NCI-H2227 (cell line): ENCODE measurements around the gene TFEB.

ENCODE experiments used
- DNase-seq: peaks from one replicate; lab custom pipeline; 2025; ENCODE audit not compliant: unreplicated experiment; lab: John Stamatoyannopoulos, UW

Gene TFEB

DNA sequence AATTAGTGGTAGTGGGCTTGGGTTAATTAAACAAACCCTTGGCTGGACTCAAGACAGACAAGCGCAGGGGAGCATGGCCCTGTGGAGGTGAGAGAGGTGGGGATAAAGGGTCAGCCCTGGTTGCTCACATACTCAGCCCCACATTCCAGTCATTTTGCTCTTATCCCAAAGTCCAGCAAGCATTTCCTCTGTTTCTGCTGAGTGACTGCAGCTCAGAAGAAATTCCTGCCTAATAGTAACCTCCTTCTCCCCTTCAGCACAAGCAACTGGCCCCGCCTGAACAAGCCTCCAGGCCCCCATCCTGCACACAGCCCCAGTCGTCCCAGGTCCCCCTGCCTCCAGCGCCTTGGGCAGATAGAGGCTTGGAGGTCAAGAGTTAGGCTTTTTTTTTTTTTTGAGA lies 3.6 kb upstream of the TFEB start:
- DNase-seq = no peak

DNA sequence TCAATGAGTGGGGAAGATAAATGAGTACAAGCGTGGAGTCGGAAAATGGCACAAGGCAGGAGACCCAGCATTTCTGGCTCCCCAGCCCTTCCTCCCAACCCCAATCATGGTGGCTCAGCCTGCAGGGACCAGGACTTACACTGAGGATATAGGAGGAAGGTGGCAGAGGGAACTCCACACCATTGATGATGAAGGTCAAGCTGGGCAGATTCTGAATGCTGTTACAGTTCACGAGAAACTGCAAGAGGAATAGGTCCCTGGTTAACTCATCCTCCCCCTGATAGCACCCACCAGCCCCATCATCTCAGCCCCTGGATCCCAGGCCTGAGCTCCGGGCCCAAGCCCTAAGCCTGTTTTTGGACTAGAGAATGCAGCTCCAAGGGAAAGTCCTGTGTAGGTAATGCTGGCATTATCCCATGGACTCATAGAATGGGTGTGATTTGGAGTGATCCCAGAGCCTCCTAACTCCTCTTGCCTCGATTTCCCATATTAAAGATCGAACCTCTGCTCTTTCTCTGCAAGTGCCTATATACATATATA lies 2.3 kb upstream of the TFEB start:
- DNase-seq = no peak

DNA sequence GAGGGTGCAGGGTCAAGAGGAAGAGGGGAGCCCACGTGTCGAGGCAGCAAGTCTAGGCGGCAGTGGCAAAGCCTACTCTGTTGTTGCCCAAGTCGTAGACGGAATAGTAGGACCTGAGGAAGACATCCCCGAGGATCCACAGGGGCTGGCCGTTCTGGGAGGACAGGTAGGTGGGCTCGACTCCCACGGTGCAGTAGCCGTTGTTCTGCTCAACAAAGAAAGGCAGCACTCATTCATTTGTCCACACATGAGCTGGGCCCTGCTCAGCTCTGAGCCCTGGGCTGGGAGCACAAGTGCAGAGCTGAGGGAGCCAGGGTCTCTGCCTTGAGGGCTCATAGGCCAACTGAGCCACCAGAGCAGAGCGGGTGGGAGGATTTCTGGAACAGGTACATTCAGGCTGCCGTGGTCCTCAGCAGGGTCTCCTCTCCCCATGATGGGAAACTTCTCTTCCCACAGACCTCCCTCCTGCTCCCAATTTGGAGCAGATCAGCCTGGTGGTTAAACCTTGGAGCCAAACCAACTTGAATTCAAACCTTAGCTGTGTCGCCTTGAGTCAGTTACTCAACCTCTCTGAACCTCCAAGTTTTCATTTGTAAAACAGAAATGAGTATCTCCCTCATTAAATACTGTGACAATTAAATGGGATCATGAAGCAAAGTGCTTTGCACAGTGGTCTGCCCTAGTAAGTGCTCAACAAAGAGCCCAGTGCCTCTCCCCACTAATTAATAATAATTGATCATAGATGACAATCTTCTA lies 1.6 kb upstream of the TFEB start:
- no peak for DNase-seq

DNA sequence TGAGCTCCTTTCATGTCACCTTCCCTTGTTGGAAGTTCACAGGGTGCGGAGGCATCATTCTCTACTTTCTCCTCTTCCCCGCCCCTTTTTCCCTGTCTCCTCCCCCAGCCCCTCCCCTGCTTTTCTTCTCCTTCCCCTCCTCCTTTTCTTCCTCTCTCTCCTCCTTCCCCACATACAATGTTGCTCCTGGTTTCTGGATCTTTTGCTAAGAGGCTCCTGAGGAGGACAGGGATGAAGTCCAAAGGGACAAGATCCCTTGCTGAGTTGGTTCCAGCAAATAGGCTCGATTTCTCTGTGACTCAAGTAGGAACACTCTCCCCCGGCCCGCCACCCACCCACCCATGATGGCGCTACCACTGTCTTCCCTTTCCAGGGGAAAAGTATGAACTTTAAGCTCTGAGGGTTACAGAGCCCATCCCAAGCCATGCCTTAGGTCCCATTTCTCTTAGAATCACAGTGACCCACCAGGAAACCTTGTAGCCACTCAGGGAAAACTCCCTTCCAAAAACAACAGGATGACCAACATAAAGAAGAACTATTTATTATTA lies 852 bp upstream of the TFEB start:
- no peak for DNase-seq

DNA sequence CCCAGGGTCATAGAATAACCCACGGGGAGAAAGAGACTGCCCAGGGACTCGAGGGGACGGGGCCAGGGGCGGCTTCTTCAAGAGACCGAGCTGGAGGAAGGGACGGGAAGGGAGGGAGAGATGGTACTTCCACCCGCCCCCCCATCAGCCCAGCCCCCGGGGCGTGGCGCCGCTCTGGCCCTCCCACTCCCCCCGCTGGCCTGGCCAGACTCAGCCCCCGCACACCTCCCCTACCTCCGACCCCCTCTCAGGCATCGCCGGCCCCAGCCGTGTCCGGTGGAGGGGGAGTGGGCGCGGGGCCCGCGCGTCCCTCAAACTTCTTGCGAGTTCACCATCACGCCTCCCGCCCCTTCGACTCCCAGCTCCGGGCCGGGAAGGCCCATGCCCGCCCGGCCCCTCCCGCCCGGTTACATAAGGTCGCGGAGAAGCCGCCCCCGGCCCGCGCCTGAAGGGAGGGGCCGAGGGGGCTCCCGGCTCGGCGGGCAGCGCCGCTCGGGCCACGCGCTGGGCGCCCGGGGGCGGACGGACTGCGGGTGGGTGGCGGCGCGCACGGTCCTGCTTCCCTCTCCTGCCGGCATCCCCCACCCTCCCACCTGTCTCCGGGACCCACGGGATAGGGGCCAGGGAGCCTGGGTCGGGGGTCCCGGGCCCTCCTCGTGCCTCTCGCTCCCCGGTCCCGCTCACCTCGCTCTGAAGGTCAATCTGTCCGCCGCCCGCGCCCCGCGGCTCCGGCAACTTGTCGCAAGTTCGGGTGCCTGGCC lies 562 bp downstream of the TFEB start:
- peak; percentile 72 for DNase-seq

DNA sequence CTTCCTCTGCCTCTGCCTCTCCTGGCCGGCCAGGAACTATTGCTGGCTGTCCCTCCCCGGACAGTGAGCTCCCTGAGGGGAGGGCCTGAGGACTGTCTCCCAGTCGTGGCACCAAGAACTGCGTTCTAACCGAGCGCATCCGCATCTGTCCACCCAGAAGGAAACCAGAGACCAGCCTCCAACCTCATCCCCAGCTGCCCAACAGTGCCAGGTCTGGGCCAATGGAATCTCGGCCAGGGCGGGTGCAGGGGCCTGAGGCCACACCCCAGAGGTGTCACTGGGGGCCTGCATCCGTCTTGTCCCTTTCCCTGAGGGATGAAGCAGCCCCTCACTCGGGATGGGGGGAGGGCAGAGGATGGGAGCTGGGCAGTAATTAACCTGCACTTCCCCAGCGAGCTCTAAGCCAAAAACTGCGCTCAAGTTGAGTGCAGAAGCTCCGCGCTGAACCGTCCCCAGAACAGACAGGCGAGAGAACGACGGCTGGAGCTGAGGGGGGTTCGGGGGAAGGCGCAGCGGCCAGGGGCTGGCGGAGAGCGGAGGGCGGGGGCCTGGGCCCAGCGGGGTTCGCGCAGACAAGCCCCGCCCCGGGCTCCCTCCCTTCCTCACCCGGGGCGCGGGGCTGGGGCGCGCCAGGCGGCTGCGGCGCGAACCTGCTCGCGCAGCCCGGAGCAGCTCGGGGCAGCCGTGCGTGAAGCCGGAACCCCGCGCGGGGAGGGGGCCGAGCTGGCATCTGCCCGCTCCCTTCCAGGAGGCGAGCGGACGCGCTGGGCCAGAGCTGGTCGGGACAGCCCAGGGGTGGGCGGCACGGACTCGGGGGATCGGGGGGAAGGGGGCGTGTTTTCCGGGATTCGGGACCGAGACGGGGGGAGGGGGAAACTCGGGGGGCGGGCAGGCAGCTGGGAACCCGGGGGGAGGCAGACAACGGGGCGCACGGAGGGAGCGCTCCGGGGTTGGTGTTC lies 1.4 kb downstream of the TFEB start:
- DNase-seq = peak; percentile 83

DNA sequence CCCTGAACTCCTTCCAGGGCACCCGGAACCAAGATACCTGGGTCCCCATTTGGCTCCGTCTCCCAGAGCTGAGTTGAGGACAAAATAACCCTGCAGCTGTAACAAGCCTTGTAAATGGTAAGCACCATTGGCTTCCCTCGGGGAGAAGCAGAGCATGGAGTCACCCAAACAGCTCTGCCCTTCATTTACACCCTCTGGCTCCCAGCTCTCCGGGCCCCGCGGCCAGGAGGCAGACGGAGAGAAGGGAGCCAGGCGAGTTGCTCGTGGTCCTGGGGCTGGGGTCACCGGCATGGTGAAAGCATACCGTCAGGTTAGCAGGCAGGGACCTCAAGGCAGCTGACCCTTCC lies 2.1 kb downstream of the TFEB start:
- no peak for DNase-seq

DNA sequence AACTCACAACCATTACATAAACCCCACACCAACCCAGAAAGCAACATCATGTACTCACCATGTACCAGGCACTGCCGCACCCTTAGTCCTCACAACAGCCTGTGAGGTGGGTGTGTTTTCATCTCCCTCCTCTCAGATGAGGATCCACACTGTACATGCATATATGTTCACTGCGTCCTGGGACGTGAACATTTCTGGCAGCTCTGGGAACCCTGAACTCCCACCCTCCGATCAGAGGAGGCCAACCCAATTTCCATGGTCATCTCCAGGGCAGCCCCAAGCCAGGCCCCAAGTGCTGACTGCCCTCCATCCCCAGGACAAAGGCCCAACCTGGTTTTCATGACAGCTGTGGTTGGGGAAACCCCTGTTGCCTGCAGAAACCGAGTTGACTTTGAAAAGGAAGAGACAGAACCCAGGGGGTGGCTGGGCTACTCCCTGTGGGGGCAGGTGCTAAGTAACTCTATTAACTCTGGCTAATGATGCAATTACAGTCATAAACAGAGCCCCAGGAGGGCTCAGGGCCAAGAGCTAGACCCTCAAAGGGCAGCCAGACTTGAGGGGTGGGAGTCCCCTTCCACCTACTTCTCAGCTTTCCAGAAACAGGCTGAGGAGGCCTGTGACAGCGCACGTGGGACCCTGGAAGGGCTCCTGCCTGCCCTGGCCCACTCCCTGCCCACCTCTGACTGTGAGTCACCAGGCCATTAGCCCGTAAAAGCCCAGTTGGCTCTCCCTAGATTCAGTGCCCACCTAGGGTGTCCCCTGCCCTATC lies 2.6 kb downstream of the TFEB start:
- no peak for DNase-seq

DNA sequence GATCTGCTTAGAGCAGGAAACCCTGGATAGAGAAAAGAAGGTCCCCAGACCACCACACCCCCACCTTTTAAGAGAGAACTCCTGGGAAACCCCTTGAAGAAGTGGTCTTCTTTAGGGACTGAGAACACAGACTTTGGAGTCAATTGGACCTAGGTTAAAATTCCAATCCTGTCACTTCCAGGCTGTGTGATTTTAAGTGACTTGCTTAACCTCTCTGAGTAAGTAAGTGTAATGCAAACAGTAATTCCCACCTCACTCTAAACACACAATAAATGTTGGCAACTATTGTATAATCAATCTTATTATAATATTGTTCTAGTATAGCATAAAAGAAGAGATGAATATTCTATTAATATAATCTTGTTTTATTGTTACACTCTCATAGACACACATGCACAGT lies 3.3 kb downstream of the TFEB start:
- no peak for DNase-seq

DNA sequence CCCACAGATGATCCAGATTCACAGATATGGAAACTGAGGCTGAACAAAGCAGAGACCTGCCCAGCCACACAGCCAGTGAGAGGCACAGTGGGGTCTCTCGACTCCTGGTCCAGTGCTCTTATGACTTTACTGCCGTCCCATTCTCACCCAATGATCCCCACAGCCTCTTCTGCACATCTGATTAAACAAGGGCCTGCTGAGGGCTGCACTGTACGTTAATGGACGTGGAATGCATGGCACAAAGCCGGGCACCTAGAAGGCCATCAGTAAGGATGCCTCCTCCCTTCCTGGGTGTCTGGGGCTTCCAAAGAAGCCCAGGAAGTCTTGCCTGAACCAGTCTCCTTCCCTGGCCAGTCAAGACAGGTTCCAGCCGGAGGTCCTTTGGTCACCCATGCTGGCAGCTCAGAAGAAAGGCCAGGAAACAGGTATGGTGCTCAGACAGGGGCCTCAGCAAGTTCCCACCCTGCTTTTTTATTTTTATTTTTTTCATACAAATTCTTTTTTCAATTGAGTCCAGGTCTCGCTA lies 3.8 kb downstream of the TFEB start:
- DNase-seq = no peak

DNA sequence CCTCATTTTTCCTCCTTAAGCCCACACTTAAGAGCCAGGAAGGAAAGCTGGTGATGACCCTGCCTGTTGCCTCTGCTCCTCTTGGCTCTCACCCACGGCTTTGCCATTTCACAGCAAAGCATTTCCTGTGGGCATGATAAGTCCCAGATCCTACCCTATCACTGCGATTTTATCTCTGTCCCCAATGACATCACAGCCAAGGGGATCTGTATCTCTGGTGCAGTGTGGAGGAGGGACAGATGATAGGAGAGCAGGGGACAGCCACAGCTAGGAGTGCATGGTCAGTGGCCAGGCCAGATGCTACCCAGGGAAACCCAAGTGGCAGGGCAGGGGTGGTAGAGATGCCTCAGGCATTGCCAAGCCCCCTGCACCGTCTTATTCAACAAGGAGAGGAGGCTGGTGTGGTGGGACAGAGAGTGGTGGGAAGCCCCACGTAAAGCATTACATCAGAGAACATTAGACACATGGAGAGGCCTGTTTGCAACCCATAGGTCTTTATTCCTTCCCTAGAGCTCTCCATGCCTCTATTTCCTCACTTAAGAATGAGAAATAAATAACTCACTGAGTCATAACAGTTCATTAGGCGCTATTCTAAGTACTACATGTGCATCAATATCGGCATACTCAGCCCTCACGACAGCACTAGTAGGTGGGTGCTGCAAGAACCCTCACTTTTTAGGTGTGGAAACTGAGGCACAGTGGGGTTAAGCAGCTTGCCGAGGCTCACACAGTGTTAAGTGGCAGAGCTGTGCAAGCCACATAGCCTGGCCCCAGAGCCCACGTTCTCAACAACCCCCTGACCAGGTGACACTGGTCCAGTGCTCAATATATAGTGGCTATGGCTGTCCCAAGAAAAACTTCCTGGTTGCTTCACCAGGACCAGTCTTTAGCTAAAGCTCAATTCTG lies 4.6 kb downstream of the TFEB start:
- DNase-seq = no peak

DNA sequence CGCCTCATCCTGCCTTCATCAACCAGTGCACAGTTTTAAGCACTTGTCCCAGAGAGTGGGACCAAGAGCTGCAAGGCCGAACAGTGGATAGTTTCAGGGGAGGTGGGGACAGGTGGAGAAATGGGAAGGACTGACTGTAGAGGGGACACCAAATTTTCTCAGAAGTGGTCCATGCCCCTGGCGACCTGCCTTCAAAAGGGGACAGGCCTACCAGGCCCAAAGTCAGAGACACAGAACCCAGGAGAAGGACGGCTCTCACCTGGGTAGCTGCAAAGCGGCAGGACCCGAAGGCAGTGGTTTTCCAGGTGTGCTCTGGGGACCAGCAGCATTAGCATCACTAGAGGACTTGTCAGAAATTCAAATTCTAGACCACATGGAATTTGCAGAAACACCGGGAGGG lies 5.8 kb downstream of the TFEB start:
- no peak for DNase-seq

DNA sequence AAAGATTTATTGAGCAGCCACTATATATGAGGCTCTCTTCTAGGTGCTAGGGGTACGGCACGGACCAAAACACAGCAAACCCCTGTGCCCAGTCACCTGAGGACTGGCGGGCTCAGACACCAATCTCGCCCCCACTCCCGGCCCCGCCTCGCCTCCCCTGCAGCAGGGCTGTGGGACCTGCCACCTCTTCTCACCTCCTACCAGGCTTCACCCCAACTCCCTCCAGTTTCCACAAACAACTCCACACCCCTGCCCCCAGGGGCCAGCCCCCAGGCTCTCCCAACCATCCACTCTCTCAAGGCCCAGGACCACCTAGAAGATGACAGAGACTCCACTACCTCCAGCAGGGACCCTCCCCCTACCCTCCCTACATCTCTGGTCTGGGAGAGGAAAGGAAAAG lies 6.5 kb downstream of the TFEB start:
- DNase-seq = no peak

DNA sequence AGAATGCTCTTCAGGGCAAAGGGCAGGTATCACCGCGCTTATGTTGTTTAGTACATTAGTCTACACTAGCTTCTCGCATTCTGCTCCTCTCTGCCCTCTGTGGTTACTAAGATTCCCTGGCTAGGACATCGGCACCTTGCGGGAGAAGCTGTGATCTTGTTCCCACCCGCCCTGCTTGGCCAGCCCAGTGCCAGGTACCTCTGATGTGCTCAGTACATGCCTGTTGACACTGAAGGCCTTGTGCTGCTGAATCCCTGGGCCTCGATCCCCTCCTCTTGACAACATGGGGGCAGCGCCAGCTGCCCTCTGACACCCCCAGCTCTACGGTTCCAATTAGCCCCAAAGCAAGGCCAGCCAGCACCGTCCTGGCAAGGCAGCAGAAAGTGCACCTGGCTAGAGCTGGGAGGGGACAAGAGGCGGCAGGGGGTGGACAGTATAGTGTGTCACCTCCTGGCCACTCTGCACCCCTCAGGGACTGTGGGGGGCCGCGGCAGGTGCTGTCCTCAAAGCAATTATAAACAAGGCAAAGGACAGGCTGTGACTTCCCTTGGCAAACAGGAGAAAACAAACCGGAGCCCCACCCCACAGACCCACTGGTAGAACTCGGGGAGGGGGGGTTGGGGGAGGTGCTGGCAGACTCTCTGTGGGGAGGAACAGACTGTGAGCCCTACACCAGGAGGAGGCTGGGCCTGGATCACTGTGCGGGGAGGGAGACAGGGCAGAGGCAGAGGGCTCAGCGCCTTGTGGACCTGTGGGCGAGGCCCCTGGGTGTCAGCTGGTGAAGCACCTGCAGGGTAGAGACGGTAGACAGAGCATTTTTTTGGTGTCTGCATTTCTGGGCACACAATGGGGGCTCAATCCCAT lies 7.1 kb downstream of the TFEB start:
- DNase-seq = no peak

DNA sequence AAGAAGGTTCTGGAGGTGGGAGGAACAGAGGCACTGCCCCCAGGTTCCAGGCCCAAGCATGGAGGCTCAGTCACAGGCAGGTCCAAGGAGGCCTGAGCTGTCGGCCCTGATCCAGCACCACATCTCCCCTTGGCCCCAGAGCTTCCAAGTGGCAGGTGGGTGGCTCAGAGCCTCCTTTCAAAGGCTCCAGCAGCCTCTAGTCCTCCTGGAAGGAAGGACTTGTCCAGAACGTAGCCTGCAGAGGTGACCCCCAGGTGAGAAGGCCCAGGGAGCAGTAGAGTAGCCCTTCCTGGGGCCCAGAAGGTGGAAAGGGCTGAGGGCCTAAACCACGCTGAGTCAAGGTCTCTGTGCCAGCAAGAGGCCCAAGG lies 7.7 kb downstream of the TFEB start:
- no peak for DNase-seq

DNA sequence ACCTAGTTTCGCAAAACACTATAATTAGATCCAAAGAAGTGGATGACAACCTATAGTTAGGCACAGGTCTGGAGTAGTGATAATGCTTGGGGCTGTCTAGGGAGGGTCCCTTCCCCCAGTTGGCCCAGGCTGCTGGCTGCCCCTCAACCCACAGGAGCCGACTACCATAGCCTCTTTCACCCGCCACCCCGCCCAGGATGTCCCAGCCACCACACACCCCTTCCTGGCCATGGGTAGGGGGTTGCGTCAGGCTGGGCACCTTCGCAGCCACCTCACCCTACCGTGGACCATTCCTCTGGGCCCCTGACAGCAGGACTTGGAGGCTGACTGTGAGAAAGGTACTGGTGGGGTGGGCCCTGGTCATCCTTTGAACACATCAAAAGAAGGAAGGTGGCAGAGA lies 8.5 kb downstream of the TFEB start:
- DNase-seq = peak; percentile 29

DNA sequence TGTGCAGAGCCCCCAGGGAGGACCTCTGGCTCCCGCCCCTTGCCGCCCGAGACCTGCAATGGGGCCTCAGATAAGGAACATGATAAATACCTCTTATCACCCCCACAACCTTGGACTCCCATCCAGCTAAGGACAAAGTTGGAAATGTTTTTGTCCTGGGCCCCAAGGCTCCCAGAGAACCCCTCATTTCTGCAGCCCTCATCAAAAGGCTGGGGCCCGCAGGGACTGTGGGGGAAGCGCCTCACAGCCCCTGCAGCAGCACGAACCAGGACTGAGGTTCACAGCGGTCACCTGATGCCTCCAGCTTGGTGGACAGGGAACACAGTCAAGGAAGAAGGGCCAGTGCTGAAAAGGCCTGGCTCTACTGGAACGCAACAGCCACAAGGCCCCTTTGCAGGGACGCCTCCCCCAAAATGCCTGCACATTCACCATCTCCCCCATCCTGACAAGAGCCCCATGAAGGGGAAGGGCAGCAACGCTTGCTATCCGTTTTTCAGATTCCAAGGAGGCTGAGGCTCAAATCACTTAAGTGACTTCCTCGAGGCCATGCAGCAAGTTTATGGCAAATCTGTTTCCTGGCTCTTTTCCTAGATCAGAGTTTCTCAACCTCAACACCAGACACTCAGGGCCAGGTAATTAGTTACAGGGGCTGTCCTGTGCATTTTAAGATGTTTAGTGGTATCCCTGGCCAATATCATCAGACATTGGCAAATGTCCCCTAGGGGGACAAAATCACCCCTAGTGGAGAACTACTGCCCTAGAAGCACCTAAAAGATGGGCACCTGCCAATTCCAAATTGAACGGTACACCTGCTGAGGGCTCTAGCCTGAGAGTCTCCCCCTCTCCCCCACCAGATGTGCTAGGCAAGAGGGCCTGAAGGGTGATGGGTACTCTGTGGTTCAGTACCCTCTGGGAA lies 10.6 kb downstream of the TFEB start:
- no peak for DNase-seq
